ENCODE results near the gene TRAF1. TPM values are rescaled to one million over a fixed set of nuclear protein-coding genes. Genes with fewer than 3 reads are reported as not detected.

TRAF1 gene
- total RNA-seq, 1 experiment from 2014 or later = 5.7 TPM

DNA sequence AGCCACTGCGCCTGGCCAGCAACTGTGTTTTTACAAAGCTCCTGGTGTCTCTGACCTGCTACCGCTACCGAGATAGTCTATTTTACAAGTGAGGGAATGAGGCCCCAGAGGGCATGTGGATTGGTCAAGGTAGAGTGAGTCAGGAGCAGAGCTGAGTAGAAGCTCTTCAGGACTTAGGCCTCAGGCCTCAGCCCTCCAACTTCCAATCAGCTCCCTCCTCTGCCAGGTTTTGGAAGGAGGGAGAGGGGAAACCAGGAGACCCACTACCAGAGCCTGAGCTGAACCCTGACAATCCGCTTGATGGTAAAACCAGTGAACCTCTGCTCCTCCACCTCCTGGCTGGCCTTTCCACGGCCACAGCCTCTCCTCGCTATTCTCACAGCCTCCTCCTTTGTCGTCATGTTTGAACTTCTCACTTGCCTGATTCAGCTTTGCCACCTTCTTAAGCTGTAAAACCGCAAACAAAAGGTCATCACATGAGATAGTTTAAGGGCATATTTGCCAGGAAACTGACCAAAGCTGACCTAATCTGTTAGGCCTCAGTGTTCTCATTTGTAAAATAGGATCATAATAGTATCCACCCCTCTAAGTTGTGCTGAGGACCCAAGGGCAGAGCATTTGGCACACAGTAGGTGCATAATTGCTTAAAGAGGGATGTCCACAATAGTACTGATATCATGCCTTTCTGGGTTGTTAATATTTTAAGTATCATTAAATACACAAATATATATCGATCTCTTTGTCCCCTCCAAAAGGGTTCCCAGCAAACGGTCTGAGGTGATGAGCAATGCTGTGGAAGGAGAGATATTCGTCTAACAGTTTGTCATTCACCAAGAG lies 1.7 kb downstream of the TRAF1 start:
- peak; percentile 92 for DNase-seq (ENCODE audit: low read depth)

DNA sequence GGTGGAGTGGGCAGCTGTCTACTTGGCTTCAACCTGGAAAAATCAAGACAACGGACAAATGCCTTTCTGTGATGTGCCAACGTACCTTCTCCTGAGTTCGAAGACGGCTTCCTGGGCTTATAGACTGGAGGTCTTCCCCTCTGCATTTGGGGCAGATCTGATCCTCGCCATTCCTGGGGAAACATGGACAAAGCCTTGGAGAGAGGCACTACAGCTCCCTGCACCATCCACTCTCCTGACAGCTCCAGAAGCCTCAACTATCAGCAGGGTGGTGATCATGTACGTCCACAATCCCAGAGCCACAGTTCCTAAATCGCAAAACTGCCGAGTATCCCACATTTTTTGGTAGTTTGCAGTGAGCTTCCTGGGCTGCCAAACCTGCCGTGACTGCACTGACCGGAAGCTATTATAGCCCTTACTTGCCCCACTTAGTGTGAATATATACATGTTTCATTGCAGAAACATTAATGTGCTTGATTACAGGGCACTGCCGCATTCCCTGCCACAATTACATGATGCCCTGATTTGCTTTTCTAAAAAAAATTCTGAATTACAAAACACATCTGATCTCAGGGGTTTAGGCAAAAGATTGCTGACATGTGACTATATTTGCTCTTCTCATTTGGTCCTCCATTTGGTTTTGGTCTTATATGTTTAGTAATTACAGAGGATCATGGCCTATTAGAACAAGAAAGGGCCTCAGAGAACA lies 2.8 kb downstream of the TRAF1 start:
- no peak for DNase-seq (ENCODE audit: low read depth)

DNA sequence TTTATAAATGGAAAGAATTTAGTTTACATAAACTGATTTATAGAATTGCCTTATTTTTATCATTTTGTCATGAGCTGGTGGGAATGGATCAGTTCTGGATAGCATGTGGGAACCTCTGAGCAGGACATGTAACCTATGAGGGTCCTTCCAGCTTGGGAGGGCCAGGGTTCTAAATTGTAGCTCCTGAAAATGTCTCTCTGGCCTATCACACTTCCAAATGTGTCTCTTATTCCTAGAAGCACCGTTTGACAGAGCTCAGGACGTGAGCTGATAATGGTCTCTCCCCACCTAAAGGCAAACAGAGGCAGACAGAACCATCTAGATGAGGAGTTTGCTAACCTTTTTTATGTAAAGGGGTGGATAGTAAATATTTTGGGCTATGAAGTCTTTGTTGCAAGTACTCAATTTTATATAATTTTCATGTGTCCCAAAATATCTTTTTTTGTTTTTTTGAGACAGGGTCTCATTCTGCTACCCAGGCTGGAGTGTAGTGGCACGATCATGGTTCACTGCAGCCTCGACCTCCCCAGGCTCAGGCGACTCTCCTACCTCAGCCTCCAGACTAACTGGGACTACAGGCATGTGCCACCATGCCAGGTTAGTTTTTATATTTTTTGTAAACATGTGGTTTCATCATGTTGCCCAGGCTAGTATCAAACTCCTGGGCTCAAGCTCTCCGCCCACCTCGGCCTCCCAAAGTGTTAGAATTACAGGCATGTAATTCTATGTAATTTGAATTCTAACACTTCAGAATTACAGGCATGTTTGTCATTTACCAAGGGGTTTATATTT lies 4.0 kb downstream of the TRAF1 start:
- no peak for DNase-seq (ENCODE audit: low read depth)

DNA sequence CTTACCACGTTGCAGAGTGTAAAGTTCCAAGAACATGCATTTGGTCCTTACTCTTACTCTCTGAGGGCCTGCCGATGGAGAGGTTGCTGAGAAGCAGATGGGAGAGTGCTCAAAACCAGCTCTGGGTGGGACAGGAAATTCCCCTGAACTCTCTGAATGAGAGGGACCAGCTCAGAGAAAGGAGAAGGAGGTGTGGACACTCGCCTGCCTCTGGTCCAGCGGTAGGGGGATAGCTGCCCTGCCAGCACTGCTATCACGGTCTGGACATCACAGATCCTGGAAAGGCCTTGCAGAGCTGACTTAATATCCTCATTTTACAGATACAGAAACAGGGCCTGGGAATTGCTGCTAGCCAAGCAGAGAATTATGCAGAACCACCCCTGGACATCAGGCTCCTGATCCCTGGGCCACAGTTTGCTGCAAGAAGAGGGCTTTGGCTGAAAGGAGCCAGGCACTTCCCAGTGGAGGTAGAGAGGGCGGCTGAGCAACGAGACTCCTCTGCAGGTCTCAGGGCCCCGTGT lies 4.9 kb downstream of the TRAF1 start:
- no peak for DNase-seq (ENCODE audit: low read depth)

DNA sequence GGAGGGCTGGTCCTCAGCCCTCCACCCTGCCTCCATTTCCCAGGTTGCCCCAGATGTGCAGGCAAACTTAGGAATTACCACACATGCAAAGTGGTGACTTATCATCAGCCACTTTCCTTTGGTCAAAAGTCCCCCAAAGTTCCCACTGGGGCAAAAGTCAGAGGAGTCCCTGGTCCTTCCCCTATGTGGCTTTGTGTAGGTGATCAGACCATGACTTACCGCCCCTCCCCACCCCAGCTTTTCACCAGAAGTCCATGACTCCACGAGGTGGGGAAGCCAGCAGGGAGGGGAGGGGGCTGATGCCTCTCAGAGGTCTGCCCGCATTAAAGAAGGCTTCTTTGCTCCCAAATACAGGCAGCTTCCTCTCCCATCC lies 5.8 kb downstream of the TRAF1 start:
- DNase-seq (ENCODE audit: low read depth) = no peak

DNA sequence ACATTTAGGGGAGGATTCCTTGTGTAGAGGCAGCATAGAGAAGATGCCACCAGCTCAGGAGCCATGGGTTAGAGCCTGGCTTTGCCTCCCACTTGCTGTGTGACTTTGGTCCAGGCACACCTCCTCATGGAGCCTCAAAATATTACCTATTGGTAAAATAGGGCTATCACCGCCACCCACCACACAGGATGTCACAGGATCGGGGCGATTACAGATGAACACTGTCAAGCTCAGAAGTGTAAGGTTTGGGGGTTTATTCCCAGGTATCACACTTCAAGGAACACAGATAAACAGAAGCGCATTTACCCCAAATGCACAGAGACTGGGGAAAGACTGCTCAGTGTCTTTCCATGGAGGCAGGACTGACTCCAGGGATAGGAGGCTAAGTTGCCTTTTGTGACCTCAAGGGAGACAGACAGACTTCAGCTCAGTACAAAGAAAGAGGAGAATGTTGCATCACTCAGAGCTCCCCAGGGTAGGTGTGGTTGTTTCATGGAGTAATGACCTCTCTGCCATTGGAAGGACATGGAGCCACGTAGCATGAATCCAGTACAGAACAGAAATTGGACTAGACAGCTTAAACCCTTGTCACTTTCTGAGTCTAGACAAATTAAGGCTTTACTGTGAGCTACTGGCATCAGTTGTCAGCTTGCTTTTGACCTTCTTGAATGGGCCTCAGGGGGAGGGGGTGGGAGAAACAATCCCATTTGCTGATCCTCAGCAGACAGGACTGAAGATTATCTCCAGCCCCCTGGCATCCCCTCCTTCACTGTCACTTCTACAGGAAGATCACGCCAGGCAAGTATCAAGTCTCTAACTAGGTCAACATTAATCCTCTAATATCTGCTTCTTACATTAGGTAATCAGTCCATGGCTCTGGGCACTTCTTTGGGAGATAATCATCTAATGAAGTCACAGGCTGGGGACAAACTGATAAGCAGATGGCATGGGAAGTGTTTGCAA lies 6.5 kb downstream of the TRAF1 start:
- DNase-seq (ENCODE audit: low read depth) = no peak

DNA sequence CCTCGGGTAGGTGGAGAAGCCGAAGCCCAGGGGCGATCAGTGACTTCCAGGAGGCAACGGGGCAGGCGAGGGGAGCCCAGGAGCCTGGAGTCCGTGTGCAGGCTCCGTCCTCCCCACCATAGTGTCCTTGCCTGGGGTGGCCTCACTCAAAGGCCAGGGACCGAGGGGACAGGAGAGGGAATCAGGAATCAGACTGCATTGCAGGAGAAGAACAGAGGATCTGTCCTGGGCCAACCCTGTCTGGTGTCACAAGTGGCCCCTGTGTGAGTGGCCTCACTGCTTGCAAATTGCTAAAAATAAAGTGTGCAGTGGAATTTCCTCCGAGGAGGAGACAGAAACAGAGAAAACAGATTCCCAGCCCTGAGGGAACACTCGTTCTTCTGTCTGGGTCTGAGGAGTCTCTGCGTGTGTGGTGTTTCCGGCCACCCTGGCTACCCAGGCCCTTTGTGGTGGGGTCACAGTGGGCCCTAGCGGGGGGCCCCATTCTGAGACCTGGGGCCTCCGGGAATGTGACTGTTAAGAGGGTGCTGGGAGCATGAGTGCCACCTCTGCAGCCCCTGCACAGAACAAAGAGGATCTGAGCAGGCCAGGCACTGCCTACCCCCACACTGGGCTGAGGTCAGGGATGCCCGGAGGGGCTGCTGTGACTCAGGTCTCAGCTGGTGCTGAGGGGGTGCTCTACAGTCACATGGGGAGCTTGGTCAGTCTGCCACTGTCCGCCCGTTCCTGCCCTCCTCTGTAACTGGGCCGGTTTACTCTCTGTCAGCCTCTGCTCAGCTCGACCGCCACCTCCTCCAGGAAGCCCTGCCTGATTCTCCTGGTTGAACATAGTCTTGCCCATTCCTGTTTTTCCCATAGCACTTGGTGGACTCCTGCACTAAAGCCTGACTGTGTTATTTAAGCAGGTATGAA lies 7.4 kb downstream of the TRAF1 start:
- DNase-seq (ENCODE audit: low read depth) = peak; percentile 74

DNA sequence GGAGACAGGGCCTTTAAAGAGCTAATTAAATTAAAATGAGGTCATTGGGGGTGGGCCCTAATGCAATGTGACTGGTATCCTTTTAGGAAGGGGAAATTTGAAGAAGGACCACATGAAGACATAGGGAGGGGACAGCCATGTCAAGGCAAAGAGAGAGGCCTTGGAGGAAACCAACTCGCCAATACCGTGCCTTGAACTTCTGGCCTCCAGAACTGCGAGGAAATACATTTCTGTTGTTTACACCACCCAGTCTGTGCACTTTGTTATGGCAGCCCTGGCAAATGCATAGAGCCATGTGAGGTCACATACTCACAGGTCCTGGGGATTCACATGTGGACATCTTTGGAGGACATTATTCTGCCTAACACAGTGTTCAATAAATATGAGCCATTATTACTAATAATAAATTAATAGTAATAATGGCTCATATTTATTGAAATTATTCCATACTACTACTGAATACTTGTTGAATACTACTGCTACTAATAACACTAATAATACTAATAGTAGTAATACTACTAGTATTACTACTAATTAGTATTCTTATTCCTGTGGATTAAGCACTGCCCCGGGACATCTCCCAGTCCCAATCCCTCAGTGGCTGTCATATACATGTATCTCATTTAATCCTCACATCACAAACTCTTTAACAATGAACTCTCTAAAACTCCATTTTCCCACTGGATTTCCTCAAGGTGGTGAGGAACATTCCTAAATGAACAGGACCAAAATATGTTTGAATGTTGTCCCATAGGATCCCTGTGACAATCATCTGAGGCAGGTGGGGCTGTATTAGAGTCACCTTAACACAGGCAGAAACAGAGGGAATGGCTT lies 8.4 kb downstream of the TRAF1 start:
- no peak for DNase-seq (ENCODE audit: low read depth)

DNA sequence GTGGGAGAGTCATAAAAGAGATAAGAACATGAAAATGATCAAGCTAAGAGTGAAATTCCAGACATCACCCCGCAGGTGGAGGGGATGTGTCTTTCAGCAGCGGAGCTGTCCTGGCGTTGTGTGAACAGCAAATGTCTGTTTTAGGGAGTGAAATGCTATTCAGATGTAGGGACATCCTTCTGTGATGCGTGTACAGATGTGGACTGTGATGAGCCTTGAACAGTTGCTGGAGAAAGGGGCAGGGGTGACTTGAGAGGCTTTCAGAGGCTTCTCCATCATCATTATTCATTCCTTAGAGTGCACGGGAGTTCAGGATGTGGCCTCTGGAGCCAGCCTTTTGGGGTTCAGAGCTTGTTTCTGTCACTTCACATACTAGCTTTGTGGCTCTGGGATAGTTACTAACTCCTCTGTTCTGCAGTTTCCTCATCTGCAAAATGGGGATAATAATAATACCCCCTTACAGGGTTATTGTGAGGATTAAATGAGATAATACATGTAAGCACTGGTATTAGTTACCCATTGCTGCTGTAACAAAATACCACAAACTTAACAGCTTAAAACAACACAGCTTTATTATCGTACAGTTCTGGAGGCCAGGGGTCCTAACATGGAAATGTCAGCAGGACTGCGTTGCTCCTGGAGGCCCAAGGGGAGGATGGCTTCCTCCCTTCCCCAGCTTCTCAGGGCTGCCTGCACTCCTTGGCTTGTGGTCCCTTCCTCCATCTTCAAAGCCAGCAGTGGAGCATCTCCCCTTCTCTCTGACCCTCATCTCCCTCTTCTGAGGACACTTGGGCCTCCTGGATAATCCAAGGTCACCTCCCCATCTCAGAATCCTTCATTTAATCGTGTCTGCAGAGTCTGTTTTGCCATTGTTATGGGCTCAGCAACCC lies 9.4 kb downstream of the TRAF1 start:
- DNase-seq (ENCODE audit: low read depth) = no peak

DNA sequence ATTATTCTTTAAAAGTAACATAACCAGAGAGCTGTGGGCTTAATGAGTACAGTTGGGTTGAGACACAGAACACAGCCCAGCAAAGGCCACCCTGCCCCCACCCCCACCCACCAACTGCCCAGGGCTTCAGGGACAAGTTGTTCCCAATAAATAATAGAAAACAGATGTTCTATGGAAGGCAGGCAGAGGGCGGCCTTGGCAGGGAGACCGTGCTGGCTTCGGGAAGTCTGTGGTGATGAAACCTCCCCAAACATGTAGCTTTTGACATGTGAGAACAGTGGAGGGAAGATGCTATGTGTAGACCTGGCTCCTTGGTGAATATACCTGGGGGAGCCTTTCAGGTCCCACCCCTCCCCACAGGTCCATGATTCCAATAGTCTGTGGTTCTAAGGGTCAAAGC lies 10.0 kb downstream of the TRAF1 start:
- DNase-seq (ENCODE audit: low read depth) = no peak

DNA sequence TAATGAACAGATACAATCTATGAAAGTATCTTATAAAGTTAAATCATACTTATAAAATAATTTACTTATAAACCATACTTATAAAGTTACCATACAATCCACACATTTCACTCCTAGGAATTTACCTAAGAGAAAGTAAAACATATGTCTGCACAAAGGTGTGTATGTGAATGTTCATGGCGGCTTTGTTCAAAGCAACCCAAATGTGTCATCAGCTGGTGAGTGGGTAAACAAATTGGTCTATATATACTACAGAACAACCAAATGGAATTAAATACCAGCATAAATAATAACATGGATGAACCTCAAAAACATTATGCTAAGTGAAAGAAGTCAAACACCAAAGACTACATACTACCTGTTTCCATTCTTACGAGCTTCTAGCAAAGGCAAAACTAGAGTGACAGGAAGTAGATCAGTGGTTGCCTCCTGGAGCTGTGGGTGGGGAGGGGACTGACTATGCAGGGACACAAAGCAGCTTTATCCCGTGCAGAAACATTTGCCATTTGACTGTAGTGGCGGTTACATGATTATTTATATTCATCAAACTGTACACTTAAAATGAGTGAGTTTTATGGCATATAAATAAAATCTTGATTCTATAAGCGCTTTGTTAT lies 10.6 kb downstream of the TRAF1 start:
- DNase-seq (ENCODE audit: low read depth) = no peak

DNA sequence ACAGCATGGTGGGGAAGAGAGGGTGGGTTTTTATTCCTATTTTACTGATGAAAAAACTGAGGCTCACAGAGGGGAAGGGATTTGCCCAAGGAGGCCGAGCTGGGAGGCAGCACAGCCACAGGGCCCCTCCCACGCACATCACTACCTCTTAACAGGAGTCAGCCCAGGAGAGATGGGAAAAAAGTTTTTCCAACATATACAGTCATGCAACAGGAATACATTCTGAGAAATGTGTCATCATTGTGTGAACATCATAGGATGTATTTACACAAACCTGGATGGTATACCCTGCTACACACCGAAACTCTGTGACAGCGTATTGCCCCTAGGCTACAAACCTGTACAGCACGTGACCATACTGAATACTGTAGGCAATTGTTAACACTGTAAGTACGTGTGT lies 11.6 kb downstream of the TRAF1 start:
- DNase-seq (ENCODE audit: low read depth) = peak; percentile 29

DNA sequence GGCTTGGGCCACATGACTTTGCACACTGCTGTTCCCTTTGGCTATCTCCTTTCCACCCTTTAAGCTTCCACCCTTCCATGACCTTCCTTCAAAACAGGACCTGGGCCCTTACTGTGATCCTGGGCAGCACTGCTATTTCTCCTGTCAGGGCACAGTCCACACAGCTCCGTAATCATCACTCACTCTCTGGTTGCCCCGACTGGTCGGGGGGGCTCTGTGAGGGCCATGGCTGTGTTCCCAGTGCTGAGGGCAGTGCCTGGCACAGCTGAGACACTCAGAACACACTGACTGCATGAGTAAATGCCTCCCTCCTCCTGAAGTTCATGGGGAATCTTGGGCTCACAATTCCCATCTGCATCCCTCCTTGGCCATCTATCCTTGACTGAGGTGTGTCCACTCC lies 12.2 kb downstream of the TRAF1 start:
- no peak for DNase-seq (ENCODE audit: low read depth)

DNA sequence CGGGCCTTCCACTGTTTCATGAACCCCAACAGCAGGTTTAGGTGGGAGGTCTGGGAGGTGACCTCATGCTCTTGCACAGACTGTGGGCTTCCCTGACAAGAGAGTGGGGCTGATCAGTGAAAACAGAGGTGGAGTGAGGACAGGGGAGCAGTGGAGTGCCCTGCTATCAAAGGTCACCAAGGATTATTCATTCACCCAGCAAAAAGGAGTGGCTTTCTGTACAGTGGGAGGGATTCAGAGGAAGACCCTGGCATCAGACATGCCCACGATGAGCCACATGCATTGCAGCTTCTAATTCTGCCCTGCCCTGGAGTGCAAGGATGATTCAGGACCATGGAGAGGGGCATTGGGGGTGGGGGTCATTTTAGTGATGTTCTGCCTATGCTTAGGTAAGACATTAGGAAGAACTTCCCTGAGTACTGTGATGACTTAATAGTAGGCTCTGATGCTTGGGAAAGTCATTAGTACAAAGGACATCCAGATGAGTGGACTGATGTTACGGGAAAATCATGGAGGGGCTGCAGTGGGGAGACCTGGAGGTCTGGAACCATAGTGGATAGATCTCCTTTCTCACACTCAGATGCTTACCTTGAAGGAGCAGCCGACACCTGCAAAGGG lies 12.8 kb downstream of the TRAF1 start:
- DNase-seq (ENCODE audit: low read depth) = no peak

DNA sequence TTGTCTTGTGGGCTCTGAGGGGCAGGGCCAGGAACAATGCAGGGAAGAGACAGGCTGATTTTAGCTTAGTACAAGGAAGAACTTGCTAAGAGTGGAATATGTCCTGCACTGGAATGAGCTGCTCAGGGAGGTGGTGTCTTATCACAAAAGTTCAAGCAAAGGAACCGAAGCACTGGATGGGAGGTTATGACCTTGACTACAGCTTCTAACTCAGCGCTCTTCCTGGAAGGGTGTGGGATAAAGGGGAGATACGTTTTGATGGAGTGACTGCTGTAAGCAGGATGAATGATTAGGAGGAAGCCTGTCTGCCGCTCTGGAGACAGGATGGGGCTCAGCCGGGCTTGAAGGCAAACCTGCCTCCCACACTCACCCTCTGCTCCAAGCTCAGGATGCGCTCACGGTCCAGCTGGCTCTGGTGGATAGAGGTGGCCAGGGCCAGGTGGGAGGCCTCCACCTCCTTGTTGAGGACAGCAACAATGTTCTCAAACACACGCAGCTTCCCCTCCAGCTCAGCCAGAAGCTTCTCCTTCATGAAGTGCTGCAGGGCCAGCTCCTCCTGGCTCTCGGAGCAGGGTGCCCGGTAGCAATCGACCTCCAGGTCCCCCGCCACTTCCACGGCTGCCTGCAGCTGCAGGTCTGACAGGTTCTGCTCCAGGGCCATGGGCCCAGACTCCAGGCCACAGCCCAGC lies 13.5 kb downstream of the TRAF1 start:
- DNase-seq (ENCODE audit: low read depth) = no peak

DNA sequence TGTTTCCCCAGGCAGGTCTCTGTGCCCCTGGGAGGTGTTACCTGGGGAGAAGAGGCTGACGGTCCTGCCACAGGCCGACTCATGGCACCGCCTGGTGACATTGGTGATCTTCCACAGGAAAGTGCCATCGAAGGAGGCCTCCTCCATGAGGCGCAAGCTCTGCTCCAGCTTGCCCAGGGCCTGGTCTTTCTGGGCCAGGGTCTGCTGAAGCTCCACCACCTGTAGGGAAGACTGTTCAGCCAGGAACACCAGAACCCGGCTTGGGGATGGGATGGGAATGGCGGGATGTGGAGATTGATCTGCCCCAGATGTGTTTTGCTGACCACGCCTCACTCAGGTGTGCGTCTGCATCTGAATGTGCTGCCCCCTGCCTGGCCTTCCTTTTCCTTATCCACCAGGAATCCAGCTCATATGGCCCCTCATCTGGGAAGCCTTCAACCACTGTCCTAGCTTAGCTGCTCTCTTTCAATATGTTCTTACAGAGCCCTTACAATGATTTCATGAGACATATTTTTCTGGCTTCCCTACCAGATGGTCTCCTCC lies 15.2 kb downstream of the TRAF1 start:
- DNase-seq (ENCODE audit: low read depth) = no peak
